Measurements from ENCODE around the gene SUCLG1. TPM values are rescaled to one million over a fixed set of nuclear protein-coding genes. Genes with fewer than 3 reads are reported as not detected.
A peak's percentile ranks its signal among the peaks of the same experiment; 100 is the strongest.

SUCLG1 gene
- total and polyA plus RNA-seq, 4 donors, result 60.5 to 149 (median 120) TPM

DNA sequence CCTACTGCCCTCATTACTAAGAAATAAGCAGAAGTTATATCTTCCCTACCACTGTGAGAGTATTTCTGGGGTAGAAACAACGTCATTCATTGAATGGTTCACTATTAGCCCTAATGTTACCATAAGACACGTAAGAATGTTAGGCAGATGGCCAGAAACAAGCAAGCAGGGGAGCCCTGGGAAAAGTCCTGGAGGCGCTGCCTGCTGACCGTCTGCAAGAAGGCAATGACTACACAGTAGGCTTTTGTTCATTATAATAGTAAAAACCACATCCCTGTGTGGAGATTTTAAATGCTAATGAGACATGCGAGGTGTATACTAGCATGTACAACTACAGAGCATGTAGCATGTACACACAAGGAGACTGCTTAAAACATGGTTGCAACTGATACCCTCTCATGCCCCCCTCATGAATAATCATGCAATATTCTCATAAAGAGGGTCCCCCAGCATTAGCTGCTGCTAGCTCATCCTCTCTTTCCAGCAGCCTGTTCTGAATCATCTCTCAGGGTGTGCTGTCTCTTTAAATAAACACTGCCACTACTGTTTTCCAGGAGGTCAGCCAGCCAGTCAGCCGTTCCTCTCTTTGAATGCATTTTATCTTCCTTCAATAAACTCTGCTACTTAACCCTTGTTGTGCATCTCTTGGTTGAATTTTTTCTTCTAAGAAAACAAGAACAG lies 23.6 kb downstream of the SUCLG1 start:
- Histone ChIP-seq H3K4me1 (ENCODE audit: control insufficient read depth in 4 of 4, insufficient read depth in 4 of 4, low read length in 3 of 4) (no peaks in the 10 kb centered on the region), H3K27me3 (ENCODE audit: control insufficient read depth in 4 of 4, insufficient read depth in 4 of 4, low read length in 3 of 4) (no peaks in the 10 kb centered on the region), H3K27ac (ENCODE audit: low read depth in 1 of 2, low read length in 2 of 2) (no peak overlapping the region), H3K36me3 (ENCODE audit: control insufficient read depth in 4 of 4, insufficient read depth in 3 of 4, low read depth in 1 of 4, low read length in 3 of 4) (peaks cover 12 to 76% (median 48%) of the 10 kb centered on the region in 4 donors), H3K9ac (ENCODE audit: low read depth in 1 of 2, low read length in 2 of 2) (no peak overlapping the region), H3K4me3 (ENCODE audit: low read depth in 1 of 3, low read length in 3 of 3) (no peak overlapping the region), H3K9me3 (ENCODE audit: control insufficient read depth in 4 of 4, low read length in 3 of 4) (no peaks in the 10 kb centered on the region)
- no peak for DNase-seq (ENCODE audit: low spot score)
- TF ChIP-seq HNF4G (IDR thresholded peaks at IDR 0.05) (no peak), NR2F2 (IDR thresholded peaks at IDR 0.05) (peak; percentile 19)
- WGBS, result 73% methylated on average over 6 of the region's 6 CpGs

DNA sequence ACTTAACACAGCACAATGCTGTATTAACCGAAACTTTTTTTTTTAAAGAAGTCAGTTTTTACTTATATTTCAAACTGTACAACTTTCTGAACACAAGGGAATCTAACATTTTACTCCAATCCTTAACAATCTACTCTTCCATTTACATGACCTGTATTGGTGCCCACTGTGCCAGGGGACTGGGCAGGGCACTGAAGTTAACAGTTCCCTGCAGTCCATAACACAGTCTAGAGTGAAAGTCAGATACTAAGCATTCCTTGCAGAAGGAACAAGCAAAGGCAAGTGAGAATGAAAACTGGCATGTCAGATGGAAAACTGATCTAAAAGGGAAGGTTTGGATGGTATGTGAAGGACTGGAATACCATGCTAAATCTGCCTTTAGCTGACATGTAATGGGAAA lies 29.8 kb downstream of the SUCLG1 start:
- no peaks in the 10 kb centered on the region for H3K27me3 ChIP-seq (ENCODE audit: control insufficient read depth in 4 of 4, insufficient read depth in 4 of 4, low read length in 3 of 4)
- no peak overlapping the region for H3K27ac ChIP-seq (ENCODE audit: low read depth in 1 of 2, low read length in 2 of 2)
- DNase-seq (ENCODE audit: low spot score), result no peak
- TF ChIP-seq SP1 (IDR thresholded peaks at IDR 0.05) (no peak), FOXA1 (IDR thresholded peaks at IDR 0.05) (no peak), YY1 (IDR thresholded peaks at IDR 0.05) (no peak)
- H3K36me3 ChIP-seq (ENCODE audit: control insufficient read depth in 4 of 4, insufficient read depth in 3 of 4, low read depth in 1 of 4, low read length in 3 of 4), result peaks cover 13 to 67% (median 50%) of the 10 kb centered on the region in 4 donors
- H3K9me3 ChIP-seq (ENCODE audit: control insufficient read depth in 4 of 4, low read length in 3 of 4), result no peaks in the 10 kb centered on the region
- H3K9ac ChIP-seq (ENCODE audit: low read depth in 1 of 2, low read length in 2 of 2), result no peak overlapping the region
- no peak overlapping the region for H3K4me3 ChIP-seq (ENCODE audit: low read depth in 1 of 3, low read length in 3 of 3)
- H3K4me1 ChIP-seq (ENCODE audit: control insufficient read depth in 4 of 4, insufficient read depth in 4 of 4, low read length in 3 of 4), result peaks cover 0 to 7% (median 0%) of the 10 kb centered on the region in 4 donors
- 98% methylated on average over 1 of the region's 1 CpG for WGBS

DNA sequence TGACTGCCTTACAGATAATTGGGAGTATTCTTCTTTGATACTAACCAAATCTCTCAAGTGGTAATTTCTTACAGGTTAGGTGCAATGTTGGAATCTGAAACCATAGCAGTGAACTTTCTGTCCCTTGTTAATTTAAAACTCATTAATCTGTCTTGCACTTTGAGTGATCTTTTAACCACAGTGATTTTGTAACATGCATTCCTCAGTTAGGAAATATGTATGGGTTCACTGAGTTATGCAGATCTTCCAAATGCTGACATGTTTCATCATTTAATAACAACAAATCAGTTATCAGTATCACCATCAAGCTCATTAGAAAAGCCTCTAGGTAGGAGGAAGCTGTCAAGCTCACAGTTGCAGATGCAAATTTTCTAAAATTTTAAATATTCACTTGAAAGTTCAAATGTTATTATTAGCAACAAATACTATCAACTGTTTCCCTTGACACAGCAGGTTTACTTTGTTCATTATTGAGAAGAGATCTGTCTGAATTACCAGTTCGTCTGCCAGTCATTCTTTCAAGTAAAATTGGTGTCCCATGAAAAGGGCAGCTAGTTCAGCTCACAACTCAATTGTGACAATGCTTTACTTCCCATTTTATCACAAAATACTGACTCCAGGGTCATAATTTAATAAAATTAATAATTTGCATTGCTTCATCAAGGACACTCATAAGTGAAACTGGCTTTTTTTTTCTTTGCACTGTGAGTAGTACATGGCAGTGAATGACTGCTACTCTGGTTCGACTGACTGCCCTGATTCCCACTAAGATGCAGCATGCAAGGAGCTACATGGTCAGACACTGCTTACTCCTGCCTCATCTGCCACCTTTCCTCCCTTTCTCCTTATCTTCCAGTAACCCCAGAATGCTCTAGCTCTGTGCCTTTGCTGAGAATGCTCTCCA lies 31.6 kb downstream of the SUCLG1 start:
- no peak overlapping the region for H3K9ac ChIP-seq (ENCODE audit: low read depth in 1 of 2, low read length in 2 of 2)
- no peak for DNase-seq (ENCODE audit: low spot score)
- H3K27me3 ChIP-seq (ENCODE audit: control insufficient read depth in 4 of 4, insufficient read depth in 4 of 4, low read length in 3 of 4), result no peaks in the 10 kb centered on the region
- H3K4me1 ChIP-seq (ENCODE audit: control insufficient read depth in 4 of 4, insufficient read depth in 4 of 4, low read length in 3 of 4), result peaks cover 0 to 7% (median 0%) of the 10 kb centered on the region in 4 donors
- no peak overlapping the region for H3K27ac ChIP-seq (ENCODE audit: low read depth in 1 of 2, low read length in 2 of 2)
- no peak overlapping the region for H3K4me3 ChIP-seq (ENCODE audit: low read depth in 1 of 3, low read length in 3 of 3)
- TF ChIP-seq FOXA2 (IDR thresholded peaks at IDR 0.05), result no peak
- TF ChIP-seq HNF4A (conservative IDR thresholded peaks at IDR 0.05), result peak in 1 of 2 donors; percentile 33
- TF ChIP-seq, protein P1, sequence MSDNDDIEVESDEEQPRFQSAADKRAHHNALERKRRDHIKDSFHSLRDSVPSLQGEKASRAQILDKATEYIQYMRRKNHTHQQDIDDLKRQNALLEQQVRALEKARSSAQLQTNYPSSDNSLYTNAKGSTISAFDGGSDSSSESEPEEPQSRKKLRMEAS (IDR thresholded peaks at IDR 0.05), result no peak
- TF ChIP-seq RXRA (IDR thresholded peaks at IDR 0.05), result peak in 1 of 2 donors; percentile 19
- no peaks in the 10 kb centered on the region for H3K9me3 ChIP-seq (ENCODE audit: control insufficient read depth in 4 of 4, low read length in 3 of 4)
- 69% methylated on average over 2 of the region's 2 CpGs for WGBS
- H3K36me3 ChIP-seq (ENCODE audit: control insufficient read depth in 4 of 4, insufficient read depth in 3 of 4, low read depth in 1 of 4, low read length in 3 of 4), result peaks cover 11 to 67% (median 49%) of the 10 kb centered on the region in 4 donors

DNA sequence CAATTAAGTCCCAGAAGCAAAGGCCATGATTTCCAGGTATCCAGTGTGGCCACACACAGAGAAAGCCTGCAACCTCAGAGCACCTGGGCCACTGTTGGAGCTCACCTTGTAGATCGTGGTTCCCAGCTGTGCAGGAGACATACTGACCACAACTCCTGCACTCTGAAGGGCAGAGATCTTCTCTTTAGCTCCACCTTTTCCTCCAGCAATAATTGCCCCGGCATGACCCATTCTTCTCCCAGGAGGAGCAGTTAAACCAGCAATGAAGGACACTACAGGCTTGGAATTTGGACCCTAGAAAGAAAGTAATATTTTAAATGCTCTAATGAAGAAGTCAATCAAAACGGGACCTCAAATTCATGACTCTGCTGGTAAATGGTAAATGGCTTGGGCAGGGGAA lies 33.8 kb downstream of the SUCLG1 start:
- no peaks in the 10 kb centered on the region for H3K27me3 ChIP-seq (ENCODE audit: control insufficient read depth in 4 of 4, insufficient read depth in 4 of 4, low read length in 3 of 4)
- H3K27ac ChIP-seq (ENCODE audit: low read depth in 1 of 2, low read length in 2 of 2), result no peak overlapping the region
- no peak overlapping the region for H3K4me3 ChIP-seq (ENCODE audit: low read depth in 1 of 3, low read length in 3 of 3)
- peaks cover 6 to 54% (median 37%) of the 10 kb centered on the region in 4 donors for H3K36me3 ChIP-seq (ENCODE audit: control insufficient read depth in 4 of 4, insufficient read depth in 3 of 4, low read depth in 1 of 4, low read length in 3 of 4)
- DNase-seq (ENCODE audit: low spot score), result no peak
- H3K9me3 ChIP-seq (ENCODE audit: control insufficient read depth in 4 of 4, low read length in 3 of 4), result no peaks in the 10 kb centered on the region
- no peak for TF ChIP-seq RAD21 (IDR thresholded peaks at IDR 0.05)
- 79% methylated on average over 3 of the region's 3 CpGs for WGBS
- H3K9ac ChIP-seq (ENCODE audit: low read depth in 1 of 2, low read length in 2 of 2), result no peak overlapping the region
- H3K4me1 ChIP-seq (ENCODE audit: control insufficient read depth in 4 of 4, insufficient read depth in 4 of 4, low read length in 3 of 4), result peaks cover 0 to 7% (median 0%) of the 10 kb centered on the region in 4 donors
